GM23338 (cell line): ENCODE results near the gene MYL4. TPM values are rescaled to one million over a fixed set of nuclear protein-coding genes. Genes with fewer than 3 reads are reported as not detected.

Source experiments
- ATAC-seq: fragments of 200-7000 bp; cut with Tn5 transposase; 3 replicates; pipeline ENCODE4 v1.9.1; 2020
- DNase-seq: peaks from one replicate; pipeline ENCODE4 v3.0.0-alpha.2; 2015; ENCODE audit warnings: low spot score
- H2AFZ ChIP-seq: fragments of 200-600 bp; sonication (generic); 2 replicates; pipeline ENCODE4 v1.8.0; 2016; ENCODE audit warnings: antibody characterized with exemption, mild to moderate bottlenecking, moderate library complexity
- H3F3A ChIP-seq: fragments of 200-600 bp; sonication (generic); replicated peaks from 2 replicates; pipeline ENCODE4 v1.8.0; 2017; ENCODE audit warnings: antibody characterized with exemption, mixed run types, low read depth
- H3K27ac ChIP-seq: fragments of 200-600 bp; sonication (generic); 2 replicates; pipeline ENCODE4 v1.6.1; 2016; ENCODE audit warnings: low read depth
- H3K27me3 ChIP-seq: fragments of 200-600 bp; sonication (generic); 2 replicates; pipeline ENCODE4 v1.8.0; 2016; ENCODE audit warnings: mild to moderate bottlenecking, mixed run types, moderate library complexity; ENCODE audit not compliant: insufficient read depth
- H3K36me3 ChIP-seq: fragments of 200-600 bp; sonication (generic); 2 replicates; pipeline ENCODE4 v1.8.0; 2016; ENCODE audit warnings: mild to moderate bottlenecking; ENCODE audit not compliant: insufficient read depth
- H3K4me1 ChIP-seq: fragments of 200-600 bp; sonication (generic); 2 replicates; pipeline ENCODE4 v1.8.0; 2016; ENCODE audit warnings: mild to moderate bottlenecking, moderate library complexity; ENCODE audit not compliant: insufficient read depth
- H3K4me2 ChIP-seq: fragments of 200-600 bp; sonication (generic); 2 replicates; pipeline ENCODE4 v1.7.1; 2017; ENCODE audit warnings: mixed run types
- H3K4me3 ChIP-seq: fragments of 200-600 bp; sonication (generic); 2 replicates; pipeline ENCODE4 v1.6.1; 2016; ENCODE audit warnings: mixed run types
- H3K79me2 ChIP-seq: fragments of 200-600 bp; sonication (generic); replicated peaks from 2 replicates; pipeline ENCODE4 v1.8.0; 2017; ENCODE audit warnings: mild to moderate bottlenecking; ENCODE audit not compliant: insufficient read depth
- H3K9me2 ChIP-seq: fragments of 200-600 bp; sonication (generic); 2 replicates; pipeline ENCODE4 v1.8.0; 2017; ENCODE audit not compliant: insufficient read depth
- H4K20me1 ChIP-seq: fragments of 200-600 bp; sonication (generic); replicated peaks from 2 replicates; pipeline ENCODE4 v1.8.0; 2017; ENCODE audit warnings: mild to moderate bottlenecking; ENCODE audit not compliant: insufficient read depth
- H3K27ac Mint-ChIP-seq: 2 replicates; pipeline ENCODE4 v1.8.0; 2020; ENCODE audit warnings: inconsistent platforms, mild to moderate bottlenecking, moderate library complexity, mixed read lengths
- H3K27me3 Mint-ChIP-seq: 3 replicates; pipeline ENCODE4 v1.8.0; 2022; ENCODE audit warnings: low read depth, mild to moderate bottlenecking, moderate library complexity, mixed read lengths, inconsistent platforms; ENCODE audit not compliant: insufficient read depth, poor library complexity
- H3K36me3 Mint-ChIP-seq: 3 replicates; pipeline ENCODE4 v1.8.0; 2021; ENCODE audit warnings: low read depth, mild to moderate bottlenecking, inconsistent platforms, moderate library complexity, mixed read lengths
- H3K4me1 Mint-ChIP-seq: 3 replicates; pipeline ENCODE4 v1.8.0; 2020; ENCODE audit warnings: mild to moderate bottlenecking, inconsistent platforms, mixed read lengths
- H3K4me3 Mint-ChIP-seq: 3 replicates; pipeline ENCODE4 v1.8.0; 2021; ENCODE audit warnings: moderate library complexity, mild to moderate bottlenecking, inconsistent platforms, mixed read lengths
- H3K9me3 Mint-ChIP-seq: 3 replicates; pipeline ENCODE4 v1.8.0; 2020; ENCODE audit warnings: moderate library complexity, mild to moderate bottlenecking, inconsistent platforms, mixed read lengths
- EZH2phosphoT487 ChIP-seq: fragments of 200-600 bp; sonication (generic); IDR thresholded peaks from one replicate; pipeline ENCODE4 v1.8.1; 2018; ENCODE audit warnings: antibody characterized with exemption; ENCODE audit not compliant: unreplicated experiment
- JUNB ChIP-seq: IDR thresholded peaks from one replicate; pipeline ENCODE4 v1.6.1; 2016; ENCODE audit warnings: antibody characterized with exemption; ENCODE audit not compliant: unreplicated experiment
- STAT1 ChIP-seq: IDR thresholded peaks from one replicate; pipeline ENCODE4 v1.6.1; 2016; ENCODE audit warnings: antibody characterized with exemption; ENCODE audit not compliant: unreplicated experiment
- ZNF114 ChIP-seq: fragments of 250-450 bp; sonication (Bioruptor Pico); IDR thresholded peaks from 2 replicates; pipeline ENCODE4 v1.5.0; 2020; ENCODE audit warnings: mild to moderate bottlenecking, moderate library complexity
- polyA plus RNA-seq: library from polyadenylated mRNA; unstranded; fragments of >200 nt; fragmentation: Nextera tagmentation; extraction: Ambion mirVana; gene quantifications from 2 replicates; pipeline ENCODE4 v1.2.1, GENCODE V29; 2016
- total RNA-seq: library from RNA; depleted of rRNA; stranded (reverse); fragments of >200 nt; shearing (Covaris generic); gene quantifications from 2 replicates; pipeline ENCODE4 v1.2.3, GENCODE V29; 2014
- TF ChIP-seq, protein P1 (sequence below): fragments of 250-450 bp; sonication (Bioruptor Pico); IDR thresholded peaks from 2 replicates; pipeline ENCODE4 v1.5.0; 2020; ENCODE audit warnings: mild to moderate bottlenecking, moderate library complexity
- TF ChIP-seq, protein P2 (sequence below), 2 experiments: fragments of 200-600 bp in 1 of 2; sonication (generic) in 1 of 2; conservative IDR thresholded peaks; 2 replicates each; pipeline versions ENCODE4 v1.5.1 to v1.6.1; 2016 to 2017; ENCODE audit warnings: antibody characterized with exemption in 2 of 2, low read depth in 2 of 2, mild to moderate bottlenecking in 2 of 2, moderate library complexity in 1 of 2
- TF ChIP-seq, protein P3 (sequence below): IDR thresholded peaks from 2 replicates; pipeline ENCODE4 v1.6.1; 2016; ENCODE audit warnings: antibody characterized with exemption

Gene MYL4
- total and polyA plus RNA-seq, 2 experiments from 2014 or later = 0.44 TPM; not detected in 1

DNA sequence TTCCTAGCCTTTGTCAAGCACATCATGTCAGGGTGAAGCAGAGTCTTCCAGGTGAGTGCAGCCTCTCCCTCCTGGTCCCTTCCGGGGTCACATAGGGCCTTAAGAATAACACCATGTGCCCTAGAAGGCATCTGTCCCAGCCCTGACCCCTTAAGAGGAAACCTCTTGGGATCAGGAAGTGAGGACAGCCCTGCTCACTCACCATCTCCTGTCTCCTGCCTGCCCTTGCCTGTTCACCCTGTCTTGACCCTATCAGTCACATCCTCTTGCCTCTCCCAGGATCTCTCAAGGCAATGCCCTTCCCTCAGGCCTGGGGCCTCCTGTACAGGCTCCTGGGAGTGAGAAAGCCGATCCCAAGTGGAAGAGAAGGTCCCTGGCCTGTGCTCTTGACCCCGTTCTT lies 13.9 kb downstream of the MYL4 start (continued):
- TF ChIP-seq, protein P1, sequence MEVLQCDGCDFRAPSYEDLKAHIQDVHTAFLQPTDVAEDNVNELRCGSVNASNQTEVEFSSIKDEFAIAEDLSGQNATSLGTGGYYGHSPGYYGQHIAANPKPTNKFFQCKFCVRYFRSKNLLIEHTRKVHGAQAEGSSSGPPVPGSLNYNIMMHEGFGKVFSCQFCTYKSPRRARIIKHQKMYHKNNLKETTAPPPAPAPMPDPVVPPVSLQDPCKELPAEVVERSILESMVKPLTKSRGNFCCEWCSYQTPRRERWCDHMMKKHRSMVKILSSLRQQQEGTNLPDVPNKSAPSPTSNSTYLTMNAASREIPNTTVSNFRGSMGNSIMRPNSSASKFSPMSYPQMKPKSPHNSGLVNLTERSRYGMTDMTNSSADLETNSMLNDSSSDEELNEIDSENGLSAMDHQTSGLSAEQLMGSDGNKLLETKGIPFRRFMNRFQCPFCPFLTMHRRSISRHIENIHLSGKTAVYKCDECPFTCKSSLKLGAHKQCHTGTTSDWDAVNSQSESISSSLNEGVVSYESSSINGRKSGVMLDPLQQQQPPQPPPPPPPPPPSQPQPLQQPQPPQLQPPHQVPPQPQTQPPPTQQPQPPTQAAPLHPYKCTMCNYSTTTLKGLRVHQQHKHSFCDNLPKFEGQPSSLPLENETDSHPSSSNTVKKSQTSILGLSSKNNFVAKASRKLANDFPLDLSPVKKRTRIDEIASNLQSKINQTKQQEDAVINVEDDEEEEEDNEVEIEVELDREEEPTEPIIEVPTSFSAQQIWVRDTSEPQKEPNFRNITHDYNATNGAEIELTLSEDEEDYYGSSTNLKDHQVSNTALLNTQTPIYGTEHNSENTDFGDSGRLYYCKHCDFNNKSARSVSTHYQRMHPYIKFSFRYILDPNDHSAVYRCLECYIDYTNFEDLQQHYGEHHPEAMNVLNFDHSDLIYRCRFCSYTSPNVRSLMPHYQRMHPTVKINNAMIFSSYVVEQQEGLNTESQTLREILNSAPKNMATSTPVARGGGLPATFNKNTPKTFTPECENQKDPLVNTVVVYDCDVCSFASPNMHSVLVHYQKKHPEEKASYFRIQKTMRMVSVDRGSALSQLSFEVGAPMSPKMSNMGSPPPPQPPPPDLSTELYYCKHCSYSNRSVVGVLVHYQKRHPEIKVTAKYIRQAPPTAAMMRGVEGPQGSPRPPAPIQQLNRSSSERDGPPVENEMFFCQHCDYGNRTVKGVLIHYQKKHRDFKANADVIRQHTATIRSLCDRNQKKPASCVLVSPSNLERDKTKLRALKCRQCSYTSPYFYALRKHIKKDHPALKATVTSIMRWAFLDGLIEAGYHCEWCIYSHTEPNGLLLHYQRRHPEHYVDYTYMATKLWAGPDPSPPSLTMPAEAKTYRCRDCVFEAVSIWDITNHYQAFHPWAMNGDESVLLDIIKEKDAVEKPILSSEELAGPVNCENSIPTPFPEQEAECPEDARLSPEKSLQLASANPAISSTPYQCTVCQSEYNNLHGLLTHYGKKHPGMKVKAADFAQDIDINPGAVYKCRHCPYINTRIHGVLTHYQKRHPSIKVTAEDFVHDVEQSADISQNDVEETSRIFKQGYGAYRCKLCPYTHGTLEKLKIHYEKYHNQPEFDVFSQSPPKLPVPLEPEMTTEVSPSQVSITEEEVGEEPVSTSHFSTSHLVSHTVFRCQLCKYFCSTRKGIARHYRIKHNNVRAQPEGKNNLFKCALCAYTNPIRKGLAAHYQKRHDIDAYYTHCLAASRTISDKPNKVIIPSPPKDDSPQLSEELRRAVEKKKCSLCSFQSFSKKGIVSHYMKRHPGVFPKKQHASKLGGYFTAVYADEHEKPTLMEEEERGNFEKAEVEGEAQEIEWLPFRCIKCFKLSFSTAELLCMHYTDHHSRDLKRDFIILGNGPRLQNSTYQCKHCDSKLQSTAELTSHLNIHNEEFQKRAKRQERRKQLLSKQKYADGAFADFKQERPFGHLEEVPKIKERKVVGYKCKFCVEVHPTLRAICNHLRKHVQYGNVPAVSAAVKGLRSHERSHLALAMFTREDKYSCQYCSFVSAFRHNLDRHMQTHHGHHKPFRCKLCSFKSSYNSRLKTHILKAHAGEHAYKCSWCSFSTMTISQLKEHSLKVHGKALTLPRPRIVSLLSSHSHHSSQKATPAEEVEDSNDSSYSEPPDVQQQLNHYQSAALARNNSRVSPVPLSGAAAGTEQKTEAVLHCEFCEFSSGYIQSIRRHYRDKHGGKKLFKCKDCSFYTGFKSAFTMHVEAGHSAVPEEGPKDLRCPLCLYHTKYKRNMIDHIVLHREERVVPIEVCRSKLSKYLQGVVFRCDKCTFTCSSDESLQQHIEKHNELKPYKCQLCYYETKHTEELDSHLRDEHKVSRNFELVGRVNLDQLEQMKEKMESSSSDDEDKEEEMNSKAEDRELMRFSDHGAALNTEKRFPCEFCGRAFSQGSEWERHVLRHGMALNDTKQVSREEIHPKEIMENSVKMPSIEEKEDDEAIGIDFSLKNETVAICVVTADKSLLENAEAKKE (CRISPR knock-in tag) = no peak
- no peak for TF ChIP-seq JUNB

GRCh38 chr17:47223460-47223859 lies 14.3 kb downstream of the MYL4 start:
- peaks cover 7% of the 10 kb centered on the region; the same call in 2 of the 3 replicates for H3K36me3 Mint-ChIP-seq
- DNase-seq = no peak
- no peaks in the 10 kb centered on the region for H3K79me2 ChIP-seq
- H2AFZ ChIP-seq = no peak overlapping the region
- H3K4me1 Mint-ChIP-seq = peaks cover 16% of the 10 kb centered on the region
- H3K4me3 ChIP-seq = no peak overlapping the region
- H3K36me3 ChIP-seq = no peaks in the 10 kb centered on the region
- no peak overlapping the region for H3K4me3 Mint-ChIP-seq
- peaks cover 15% of the 10 kb centered on the region for H3K27me3 Mint-ChIP-seq
- H3K27ac Mint-ChIP-seq = no peak overlapping the region
- peaks cover 13% of the 10 kb centered on the region for H3K4me1 ChIP-seq
- no peaks in the 10 kb centered on the region for H3K9me2 ChIP-seq
- no peaks in the 10 kb centered on the region for H3F3A ChIP-seq
- peaks cover 16% of the 10 kb centered on the region for H3K9me3 Mint-ChIP-seq
- no peak for ATAC-seq
- H4K20me1 ChIP-seq = no peaks in the 10 kb centered on the region
- H3K4me2 ChIP-seq = no peak overlapping the region
- H3K27me3 ChIP-seq = no peaks in the 10 kb centered on the region
- no peak overlapping the region for H3K27ac ChIP-seq
- TF ChIP-seq, protein P2, sequence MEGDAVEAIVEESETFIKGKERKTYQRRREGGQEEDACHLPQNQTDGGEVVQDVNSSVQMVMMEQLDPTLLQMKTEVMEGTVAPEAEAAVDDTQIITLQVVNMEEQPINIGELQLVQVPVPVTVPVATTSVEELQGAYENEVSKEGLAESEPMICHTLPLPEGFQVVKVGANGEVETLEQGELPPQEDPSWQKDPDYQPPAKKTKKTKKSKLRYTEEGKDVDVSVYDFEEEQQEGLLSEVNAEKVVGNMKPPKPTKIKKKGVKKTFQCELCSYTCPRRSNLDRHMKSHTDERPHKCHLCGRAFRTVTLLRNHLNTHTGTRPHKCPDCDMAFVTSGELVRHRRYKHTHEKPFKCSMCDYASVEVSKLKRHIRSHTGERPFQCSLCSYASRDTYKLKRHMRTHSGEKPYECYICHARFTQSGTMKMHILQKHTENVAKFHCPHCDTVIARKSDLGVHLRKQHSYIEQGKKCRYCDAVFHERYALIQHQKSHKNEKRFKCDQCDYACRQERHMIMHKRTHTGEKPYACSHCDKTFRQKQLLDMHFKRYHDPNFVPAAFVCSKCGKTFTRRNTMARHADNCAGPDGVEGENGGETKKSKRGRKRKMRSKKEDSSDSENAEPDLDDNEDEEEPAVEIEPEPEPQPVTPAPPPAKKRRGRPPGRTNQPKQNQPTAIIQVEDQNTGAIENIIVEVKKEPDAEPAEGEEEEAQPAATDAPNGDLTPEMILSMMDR (conservative IDR thresholded peaks at IDR 0.05; ENCODE audit: low read depth in 2 of 2) = no peak
- TF ChIP-seq, protein P1 (CRISPR knock-in tag) = no peak
- TF ChIP-seq ZNF114 (CRISPR knock-in tag) (no peak), STAT1 (no peak), EZH2phosphoT487 (no peak)
- TF ChIP-seq, protein P3, sequence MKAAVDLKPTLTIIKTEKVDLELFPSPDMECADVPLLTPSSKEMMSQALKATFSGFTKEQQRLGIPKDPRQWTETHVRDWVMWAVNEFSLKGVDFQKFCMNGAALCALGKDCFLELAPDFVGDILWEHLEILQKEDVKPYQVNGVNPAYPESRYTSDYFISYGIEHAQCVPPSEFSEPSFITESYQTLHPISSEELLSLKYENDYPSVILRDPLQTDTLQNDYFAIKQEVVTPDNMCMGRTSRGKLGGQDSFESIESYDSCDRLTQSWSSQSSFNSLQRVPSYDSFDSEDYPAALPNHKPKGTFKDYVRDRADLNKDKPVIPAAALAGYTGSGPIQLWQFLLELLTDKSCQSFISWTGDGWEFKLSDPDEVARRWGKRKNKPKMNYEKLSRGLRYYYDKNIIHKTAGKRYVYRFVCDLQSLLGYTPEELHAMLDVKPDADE = no peak
